ENCODE data around the gene MGLL. TPM values are rescaled to one million over a fixed set of nuclear protein-coding genes. Genes with fewer than 3 reads are reported as not detected.

Gene MGLL
- total RNA-seq, 1 donor from 2014 or later, result 132 TPM

DNA sequence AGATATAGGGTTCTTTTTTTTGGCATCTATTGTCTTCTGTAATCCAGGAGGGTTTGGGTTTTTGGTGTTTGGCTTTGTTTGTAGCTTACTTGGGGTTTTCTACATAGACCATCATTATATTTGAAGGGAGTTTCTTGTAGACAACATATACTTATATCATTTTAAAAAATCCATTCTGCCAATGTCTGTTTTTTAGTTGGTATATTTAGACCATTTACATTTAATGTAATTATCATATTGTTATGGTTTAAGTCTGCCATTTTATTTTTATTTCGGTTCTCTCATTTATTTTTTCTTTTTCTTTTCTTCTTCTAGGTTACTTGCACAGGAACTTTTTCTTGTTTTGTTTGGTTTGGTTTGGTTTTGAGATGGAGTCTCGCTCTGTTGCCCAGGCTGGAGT is 5.5 kb upstream of the MGLL start:
- TF ChIP-seq, protein P1, sequence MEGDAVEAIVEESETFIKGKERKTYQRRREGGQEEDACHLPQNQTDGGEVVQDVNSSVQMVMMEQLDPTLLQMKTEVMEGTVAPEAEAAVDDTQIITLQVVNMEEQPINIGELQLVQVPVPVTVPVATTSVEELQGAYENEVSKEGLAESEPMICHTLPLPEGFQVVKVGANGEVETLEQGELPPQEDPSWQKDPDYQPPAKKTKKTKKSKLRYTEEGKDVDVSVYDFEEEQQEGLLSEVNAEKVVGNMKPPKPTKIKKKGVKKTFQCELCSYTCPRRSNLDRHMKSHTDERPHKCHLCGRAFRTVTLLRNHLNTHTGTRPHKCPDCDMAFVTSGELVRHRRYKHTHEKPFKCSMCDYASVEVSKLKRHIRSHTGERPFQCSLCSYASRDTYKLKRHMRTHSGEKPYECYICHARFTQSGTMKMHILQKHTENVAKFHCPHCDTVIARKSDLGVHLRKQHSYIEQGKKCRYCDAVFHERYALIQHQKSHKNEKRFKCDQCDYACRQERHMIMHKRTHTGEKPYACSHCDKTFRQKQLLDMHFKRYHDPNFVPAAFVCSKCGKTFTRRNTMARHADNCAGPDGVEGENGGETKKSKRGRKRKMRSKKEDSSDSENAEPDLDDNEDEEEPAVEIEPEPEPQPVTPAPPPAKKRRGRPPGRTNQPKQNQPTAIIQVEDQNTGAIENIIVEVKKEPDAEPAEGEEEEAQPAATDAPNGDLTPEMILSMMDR (IDR thresholded peaks at IDR 0.05), result no peak
- Histone ChIP-seq H3K9me3 (peaks cover 20% of the 10 kb centered on the region), H3K36me3 (no peaks in the 10 kb centered on the region), H3K27me3 (ENCODE audit: low read depth) (no peaks in the 10 kb centered on the region), H3K4me3 (no peak overlapping the region), H3K27ac (no peak overlapping the region), H3K4me1 (no peaks in the 10 kb centered on the region)
- ATAC-seq (no peak), DNase-seq (no peak)
- intact Hi-C loops (cut with DNase I), result no loop called here

DNA sequence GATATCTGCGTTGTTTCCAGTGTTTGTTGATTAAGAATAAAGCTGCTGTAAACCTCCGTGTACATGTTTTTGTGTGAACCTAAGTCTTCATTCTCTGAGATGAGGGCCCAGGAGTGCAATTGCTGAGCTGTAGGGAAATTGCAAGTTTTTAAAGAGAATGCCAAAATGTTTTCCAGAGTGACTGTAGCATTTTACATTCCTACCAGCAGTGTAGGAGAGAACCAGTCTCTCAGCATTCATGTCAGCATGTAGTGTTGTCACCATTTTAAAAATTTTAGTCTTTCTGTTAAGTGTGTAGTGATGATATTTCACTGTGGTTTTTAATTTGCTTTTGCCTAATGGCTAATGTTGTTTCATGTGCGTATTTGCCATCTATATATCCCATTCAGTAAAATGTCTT is 3.4 kb upstream of the MGLL start:
- ATAC-seq, result no peak
- TF ChIP-seq, protein P1 (IDR thresholded peaks at IDR 0.05), result no peak
- Histone ChIP-seq H3K4me3 (no peak overlapping the region), H3K9me3 (peaks cover 20% of the 10 kb centered on the region), H3K27ac (no peak overlapping the region), H3K4me1 (peaks cover 14% of the 10 kb centered on the region), H3K27me3 (ENCODE audit: low read depth) (no peaks in the 10 kb centered on the region), H3K36me3 (no peaks in the 10 kb centered on the region)
- DNase-seq, result no peak
- intact Hi-C loops (cut with DNase I), result no loop called here

- intact Hi-C loops (cut with DNase I), result no loop called here
Measured at GRCh38 chr3:127824151-127824825, 2.0 kb upstream of the MGLL start.

GRCh38 chr3:127823426-127823857 is 1.1 kb upstream of the MGLL start:
- Histone ChIP-seq H3K36me3 (no peaks in the 10 kb centered on the region), H3K4me1 (peaks cover 37% of the 10 kb centered on the region), H3K4me3 (peak overlapping the region; percentile 81), H3K9me3 (peaks cover 9% of the 10 kb centered on the region), H3K27me3 (ENCODE audit: low read depth) (no peaks in the 10 kb centered on the region), H3K27ac (peak overlapping the region; percentile 46)
- TF ChIP-seq, protein P1 (IDR thresholded peaks at IDR 0.05), result peak; percentile 18
- intact Hi-C loops (cut with DNase I), result no loop called here
- ATAC-seq (no peak), DNase-seq (no peak)

More at GRCh38 chr3:127824151-127824825, 2.0 kb upstream of the MGLL start:
- peaks cover 17% of the 10 kb centered on the region for H3K9me3 ChIP-seq
- H3K36me3 ChIP-seq, result no peaks in the 10 kb centered on the region
- no peak overlapping the region for H3K4me3 ChIP-seq
- no peak overlapping the region for H3K27ac ChIP-seq
- ATAC-seq (no peak), DNase-seq (no peak)
- H3K4me1 ChIP-seq, result peaks cover 29% of the 10 kb centered on the region
- TF ChIP-seq, protein P1 (IDR thresholded peaks at IDR 0.05), result no peak
- no peaks in the 10 kb centered on the region for H3K27me3 ChIP-seq (ENCODE audit: low read depth)

DNA sequence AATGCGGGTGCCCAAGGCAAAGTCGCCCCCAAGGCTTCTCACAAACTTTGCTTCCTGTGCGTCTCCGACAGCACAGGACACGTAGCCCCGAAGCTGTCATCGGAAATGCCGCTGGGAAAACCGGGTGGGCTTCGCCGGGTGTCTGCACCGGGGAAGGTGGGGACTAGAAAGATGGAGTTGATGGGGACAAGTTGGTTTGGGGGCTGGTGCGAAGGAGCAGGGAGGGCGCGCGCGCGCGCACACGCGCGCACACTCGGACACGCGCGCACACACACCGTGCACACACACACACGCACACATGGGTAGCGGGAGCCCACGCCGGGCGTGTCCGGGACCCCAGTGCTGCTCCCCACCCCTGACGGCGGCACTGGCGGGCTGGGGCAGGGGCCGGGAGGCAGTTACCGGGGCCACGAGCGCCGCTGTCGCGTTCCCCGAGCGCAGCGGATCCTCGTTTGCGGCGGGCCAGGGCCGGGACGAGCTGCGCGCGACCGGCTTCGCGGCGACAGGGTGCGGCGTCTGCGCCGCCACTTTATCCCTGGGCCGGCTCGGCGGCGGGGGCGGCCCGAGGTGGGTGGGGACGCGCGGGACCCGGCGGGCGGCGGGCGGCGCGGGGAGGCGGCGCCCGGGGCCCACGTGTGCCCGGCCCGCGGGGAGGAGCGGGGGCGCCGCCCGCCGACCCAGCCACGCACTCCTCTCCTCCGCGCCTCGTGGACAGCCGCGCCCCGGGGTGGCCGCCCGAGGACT is 539 bp upstream of the MGLL start:
- H3K4me3 ChIP-seq, result peak overlapping the region; percentile 81
- ATAC-seq (peak; percentile 74 to 82), DNase-seq (peak; percentile 80)
- peaks cover 3% of the 10 kb centered on the region for H3K9me3 ChIP-seq
- intact Hi-C loops (cut with DNase I), result no loop called here
- H3K27me3 ChIP-seq (ENCODE audit: low read depth), result no peaks in the 10 kb centered on the region
- peak overlapping the region; percentile 88 for H3K27ac ChIP-seq
- no peaks in the 10 kb centered on the region for H3K36me3 ChIP-seq
- peaks cover 43% of the 10 kb centered on the region for H3K4me1 ChIP-seq
- TF ChIP-seq, protein P1 (IDR thresholded peaks at IDR 0.05), result no peak
